Natural killer cell treated with Interleukin-12 subunit alpha and Interleukin-12 subunit beta and Interleukin-15 and Interleukin-18, amount 100 ng/mL, for 72 hours (primary cell): ENCODE data around the gene DPYD. TPM values are rescaled to one million over a fixed set of nuclear protein-coding genes. Genes with fewer than 3 reads are reported as not detected.

Source experiments
- ATAC-seq, 2 donors: fragments of 150-1000 bp; cut with Tn5 transposase in 1 of 2; sonication (Bioruptor Pico), chemical (Tn5 transposase) in 1 of 2; 2 replicates each; pipeline ENCODE4 v1.10.0; 2021
- DNase-seq: peaks from one replicate; pipeline ENCODE4 v3.0.0; 2022; ENCODE audit warnings: low spot score
- H3K27ac Mint-ChIP-seq, 2 donors: 1 replicate in 1 of 2; 2 replicates in 1 of 2; pipeline ENCODE4 v1.8.0; 2022; ENCODE audit warnings: mixed read lengths in 2 of 2, mild to moderate bottlenecking in 1 of 2, moderate library complexity in 1 of 2
- H3K27me3 Mint-ChIP-seq, 2 donors: 1 replicate in 1 of 2; 2 replicates in 1 of 2; pipeline ENCODE4 v1.8.0; 2022; ENCODE audit warnings: mixed read lengths in 2 of 2
- H3K36me3 Mint-ChIP-seq: one replicate; pipeline ENCODE4 v1.8.0; 2022; ENCODE audit warnings: mixed read lengths
- H3K4me1 Mint-ChIP-seq, 2 donors: 1 replicate in 1 of 2; 2 replicates in 1 of 2; pipeline ENCODE4 v1.8.0; 2022; ENCODE audit warnings: low read depth in 2 of 2, mixed read lengths in 2 of 2, mild to moderate bottlenecking in 1 of 2
- H3K4me3 Mint-ChIP-seq: one replicate; pipeline ENCODE4 v1.8.0; 2022; ENCODE audit warnings: mixed read lengths
- H3K9me3 Mint-ChIP-seq: 2 replicates; pipeline ENCODE4 v1.8.0; 2022; ENCODE audit warnings: mixed read lengths
- total RNA-seq, 2 donors: library from RNA; stranded (reverse); gene quantifications; one replicate each; pipeline ENCODE4 v1.2.3, GENCODE V29; 2022

The DPYD gene
- total RNA-seq, 2 donors from 2014 or later, result 33.9 to 34.8 TPM

GRCh38 chr1:97093741-97094140 is 827.1 kb downstream of the DPYD start:
- no peak overlapping the region for H3K4me3 Mint-ChIP-seq
- DNase-seq, result no peak
- H3K27ac Mint-ChIP-seq, result no peak overlapping the region
- no peaks in the 10 kb centered on the region for H3K9me3 Mint-ChIP-seq
- H3K27me3 Mint-ChIP-seq, result no peaks in the 10 kb centered on the region
- H3K36me3 Mint-ChIP-seq, result peaks cover 13% of the 10 kb centered on the region
- ATAC-seq, result no peak
- no peaks in the 10 kb centered on the region for H3K4me1 Mint-ChIP-seq

- Mint-ChIP-seq H3K4me3 (no peak overlapping the region), H3K36me3 (peaks cover 13% of the 10 kb centered on the region), H3K9me3 (no peaks in the 10 kb centered on the region), H3K4me1 (no peaks in the 10 kb centered on the region), H3K27me3 (no peaks in the 10 kb centered on the region), H3K27ac (no peak overlapping the region)
- DNase-seq (no peak), ATAC-seq (no peak)
These were observed 828.0 kb downstream of the DPYD start for GRCh38 chr1:97092824-97093223.

- Mint-ChIP-seq H3K36me3 (peaks cover 4% of the 10 kb centered on the region), H3K9me3 (no peaks in the 10 kb centered on the region), H3K27ac (no peak overlapping the region), H3K4me3 (no peak overlapping the region), H3K4me1 (no peaks in the 10 kb centered on the region), H3K27me3 (no peaks in the 10 kb centered on the region)
- no peak for ATAC-seq
- no peak for DNase-seq
These were observed 829.2 kb downstream of the DPYD start for GRCh38 chr1:97091679-97092078.

GRCh38 chr1:97091263-97091662 is 829.6 kb downstream of the DPYD start:
- DNase-seq (no peak), ATAC-seq (no peak)
- Mint-ChIP-seq H3K4me1 (no peaks in the 10 kb centered on the region), H3K9me3 (no peaks in the 10 kb centered on the region), H3K36me3 (peaks cover 4% of the 10 kb centered on the region), H3K27me3 (no peaks in the 10 kb centered on the region), H3K4me3 (no peak overlapping the region), H3K27ac (no peak overlapping the region)

GRCh38 chr1:97090725-97091124 is 830.1 kb downstream of the DPYD start:
- Mint-ChIP-seq H3K27ac (no peak overlapping the region), H3K9me3 (no peaks in the 10 kb centered on the region), H3K4me3 (no peak overlapping the region), H3K27me3 (no peaks in the 10 kb centered on the region), H3K4me1 (no peaks in the 10 kb centered on the region), H3K36me3 (peaks cover 4% of the 10 kb centered on the region)
- ATAC-seq (no peak), DNase-seq (no peak)

- H3K27me3 Mint-ChIP-seq, result no peaks in the 10 kb centered on the region
- no peak overlapping the region for H3K27ac Mint-ChIP-seq
- DNase-seq, result no peak
- H3K4me1 Mint-ChIP-seq, result no peaks in the 10 kb centered on the region
- no peak overlapping the region for H3K4me3 Mint-ChIP-seq
- no peak for ATAC-seq
- H3K36me3 Mint-ChIP-seq, result peaks cover 4% of the 10 kb centered on the region
- H3K9me3 Mint-ChIP-seq, result no peaks in the 10 kb centered on the region
These were observed 831.7 kb downstream of the DPYD start for GRCh38 chr1:97089173-97089572.

- DNase-seq (no peak), ATAC-seq (no peak)
- H3K4me3 Mint-ChIP-seq, result no peak overlapping the region
- no peaks in the 10 kb centered on the region for H3K4me1 Mint-ChIP-seq
- peaks cover 4% of the 10 kb centered on the region for H3K36me3 Mint-ChIP-seq
- H3K9me3 Mint-ChIP-seq, result no peaks in the 10 kb centered on the region
- H3K27me3 Mint-ChIP-seq, result no peaks in the 10 kb centered on the region
- no peak overlapping the region for H3K27ac Mint-ChIP-seq
These were observed 832.4 kb downstream of the DPYD start for GRCh38 chr1:97088391-97088790.

- H3K27ac Mint-ChIP-seq, result no peak overlapping the region
- no peaks in the 10 kb centered on the region for H3K4me1 Mint-ChIP-seq
- no peak overlapping the region for H3K4me3 Mint-ChIP-seq
- ATAC-seq (no peak), DNase-seq (no peak)
- H3K27me3 Mint-ChIP-seq, result no peaks in the 10 kb centered on the region
- no peaks in the 10 kb centered on the region for H3K36me3 Mint-ChIP-seq
- H3K9me3 Mint-ChIP-seq, result no peaks in the 10 kb centered on the region
These were observed 836.3 kb downstream of the DPYD start for GRCh38 chr1:97084546-97084945.

- no peaks in the 10 kb centered on the region for H3K27me3 Mint-ChIP-seq
- DNase-seq (no peak), ATAC-seq (no peak)
- H3K36me3 Mint-ChIP-seq, result no peaks in the 10 kb centered on the region
- H3K27ac Mint-ChIP-seq, result no peak overlapping the region
- H3K4me3 Mint-ChIP-seq, result no peak overlapping the region
- H3K4me1 Mint-ChIP-seq, result no peaks in the 10 kb centered on the region
- H3K9me3 Mint-ChIP-seq, result no peaks in the 10 kb centered on the region
These were observed 838.5 kb downstream of the DPYD start for GRCh38 chr1:97082160-97082848.

GRCh38 chr1:97078872-97079271 is 842.0 kb downstream of the DPYD start:
- H3K9me3 Mint-ChIP-seq, result no peaks in the 10 kb centered on the region
- H3K27me3 Mint-ChIP-seq, result no peaks in the 10 kb centered on the region
- H3K4me1 Mint-ChIP-seq, result no peaks in the 10 kb centered on the region
- no peaks in the 10 kb centered on the region for H3K36me3 Mint-ChIP-seq
- no peak overlapping the region for H3K27ac Mint-ChIP-seq
- DNase-seq, result no peak
- ATAC-seq, result no peak
- no peak overlapping the region for H3K4me3 Mint-ChIP-seq

GRCh38 chr1:97077221-97077620 is 843.6 kb downstream of the DPYD start:
- Mint-ChIP-seq H3K36me3 (no peaks in the 10 kb centered on the region), H3K27me3 (no peaks in the 10 kb centered on the region), H3K9me3 (no peaks in the 10 kb centered on the region), H3K27ac (no peak overlapping the region), H3K4me1 (no peaks in the 10 kb centered on the region), H3K4me3 (no peak overlapping the region)
- DNase-seq (no peak), ATAC-seq (no peak)

- Mint-ChIP-seq H3K36me3 (no peaks in the 10 kb centered on the region), H3K27me3 (no peaks in the 10 kb centered on the region), H3K4me3 (no peak overlapping the region), H3K4me1 (no peaks in the 10 kb centered on the region), H3K9me3 (no peaks in the 10 kb centered on the region), H3K27ac (no peak overlapping the region)
- DNase-seq, result no peak
- ATAC-seq, result no peak
These were observed 846.1 kb downstream of the DPYD start for GRCh38 chr1:97074771-97075170.

- no peaks in the 10 kb centered on the region for H3K27me3 Mint-ChIP-seq
- ATAC-seq (no peak), DNase-seq (no peak)
- no peaks in the 10 kb centered on the region for H3K4me1 Mint-ChIP-seq
- H3K36me3 Mint-ChIP-seq, result no peaks in the 10 kb centered on the region
- H3K27ac Mint-ChIP-seq, result no peak overlapping the region
- H3K9me3 Mint-ChIP-seq, result no peaks in the 10 kb centered on the region
- H3K4me3 Mint-ChIP-seq, result no peak overlapping the region
These were observed 846.9 kb downstream of the DPYD start for GRCh38 chr1:97073936-97074335.

- Mint-ChIP-seq H3K27me3 (no peaks in the 10 kb centered on the region), H3K36me3 (no peaks in the 10 kb centered on the region), H3K4me3 (no peak overlapping the region), H3K4me1 (no peaks in the 10 kb centered on the region), H3K27ac (no peak overlapping the region), H3K9me3 (no peaks in the 10 kb centered on the region)
- DNase-seq, result no peak
- ATAC-seq, result no peak
These were observed 847.7 kb downstream of the DPYD start for GRCh38 chr1:97073169-97073568.

- Mint-ChIP-seq H3K9me3 (peaks cover 2% of the 10 kb centered on the region), H3K27ac (no peak overlapping the region), H3K4me3 (no peak overlapping the region), H3K36me3 (no peaks in the 10 kb centered on the region), H3K4me1 (no peaks in the 10 kb centered on the region), H3K27me3 (no peaks in the 10 kb centered on the region)
- ATAC-seq (no peak), DNase-seq (no peak)
These were observed 849.7 kb downstream of the DPYD start for GRCh38 chr1:97071173-97071572.
